MM.1S (cell line): Measurements from ENCODE around the gene PPA1.

Source experiments
- DNase-seq: peaks from one replicate; pipeline ENCODE4 v3.0.0-alpha.2; 2015
- H2AFZ ChIP-seq: fragments of 300-600 bp; sonication (generic); 2 replicates; pipeline ENCODE4 v1.6.0; 2016; ENCODE audit warnings: antibody characterized with exemption, low read length
- H3F3A ChIP-seq: fragments of 300-600 bp; sonication (generic); 2 replicates; pipeline ENCODE4 v1.6.1; 2016; ENCODE audit warnings: mild to moderate bottlenecking, antibody characterized with exemption, low read length, moderate library complexity, mixed read lengths; ENCODE audit not compliant: insufficient read depth
- H3K27ac ChIP-seq: fragments of 300-600 bp; sonication (generic); 2 replicates; pipeline ENCODE4 v1.5.1; 2016; ENCODE audit warnings: mild to moderate bottlenecking, low read length
- H3K27me3 ChIP-seq: fragments of 300-600 bp; sonication (generic); replicated peaks from 2 replicates; pipeline ENCODE4 v1.6.0; 2016; ENCODE audit warnings: low read length; ENCODE audit not compliant: insufficient read depth
- H3K36me3 ChIP-seq: fragments of 300-600 bp; sonication (generic); replicated peaks from 2 replicates; pipeline ENCODE4 v1.6.1; 2016; ENCODE audit warnings: mild to moderate bottlenecking, low read length, mixed read lengths; ENCODE audit not compliant: insufficient read depth
- H3K4me1 ChIP-seq: fragments of 300-600 bp; sonication (generic); 2 replicates; pipeline ENCODE4 v1.6.1; 2016; ENCODE audit warnings: low read length, mixed read lengths
- H3K4me2 ChIP-seq: fragments of 300-600 bp; sonication (generic); 2 replicates; pipeline ENCODE4 v1.6.0; 2016; ENCODE audit warnings: low read depth, low read length
- H3K4me3 ChIP-seq: fragments of 300-600 bp; sonication (generic); 2 replicates; pipeline ENCODE4 v1.5.1; 2016; ENCODE audit warnings: low read length, mixed read lengths
- H3K79me2 ChIP-seq: fragments of 300-600 bp; sonication (generic); 2 replicates; pipeline ENCODE4 v1.6.1; 2016; ENCODE audit warnings: mixed run types, low read length, mixed read lengths
- H3K9ac ChIP-seq: fragments of 300-600 bp; sonication (generic); 2 replicates; pipeline ENCODE4 v1.6.1; 2016; ENCODE audit warnings: low read length, mixed read lengths
- H3K9me2 ChIP-seq: fragments of 300-600 bp; sonication (generic); replicated peaks from 2 replicates; pipeline ENCODE4 v1.6.1; 2016; ENCODE audit warnings: mild to moderate bottlenecking, low read length, mixed read lengths; ENCODE audit not compliant: insufficient read depth
- H3K9me3 ChIP-seq: fragments of 300-600 bp; sonication (generic); replicated peaks from 2 replicates; pipeline ENCODE4 v1.6.1; 2016; ENCODE audit warnings: mild to moderate bottlenecking, low read length, mixed read lengths; ENCODE audit not compliant: insufficient read depth
- H4K20me1 ChIP-seq: fragments of 300-600 bp; sonication (generic); 2 replicates; pipeline ENCODE4 v1.6.1; 2016; ENCODE audit warnings: mild to moderate bottlenecking, low read length, moderate library complexity, mixed read lengths; ENCODE audit not compliant: insufficient read depth
- CTCF ChIP-seq: fragments of 300-600 bp; sonication (generic); IDR thresholded peaks from 2 replicates; pipeline ENCODE4 v1.5.1; 2016; ENCODE audit warnings: antibody characterized with exemption, low read length, mixed read lengths
- EZH2 ChIP-seq: fragments of 300-600 bp; sonication (generic); optimal IDR thresholded peaks from 2 replicates; pipeline ENCODE3; 2017; ENCODE audit warnings: low read depth, mild to moderate bottlenecking, antibody characterized with exemption, low read length, mixed read lengths
- EZH2phosphoT487 ChIP-seq: fragments of 300-600 bp; sonication (generic); IDR thresholded peaks from 2 replicates; pipeline ENCODE4 v1.6.1; 2018; ENCODE audit warnings: antibody characterized with exemption, low read length

The PPA1 gene

GRCh38 chr10:70176441-70176840 lies 56.8 kb downstream of the PPA1 start:
- no peak for DNase-seq
- Histone ChIP-seq H3K9me2 (no peaks in the 10 kb centered on the region), H3K9ac (no peak overlapping the region), H4K20me1 (no peaks in the 10 kb centered on the region), H3K4me2 (no peak overlapping the region), H3K27me3 (no peaks in the 10 kb centered on the region), H3K27ac (no peak overlapping the region), H3K4me3 (no peak overlapping the region), H3K79me2 (no peaks in the 10 kb centered on the region), H2AFZ (no peak overlapping the region), H3K9me3 (no peaks in the 10 kb centered on the region), H3K36me3 (no peaks in the 10 kb centered on the region), H3K4me1 (peaks cover 8% of the 10 kb centered on the region; the same call in 1 of the 2 replicates), H3F3A (peaks cover 8% of the 10 kb centered on the region; the same call in 1 of the 2 replicates)
- TF ChIP-seq CTCF = no peak
- TF ChIP-seq EZH2phosphoT487 = no peak
- TF ChIP-seq EZH2 = no peak

- no peaks in the 10 kb centered on the region for H3K9me3 ChIP-seq
- H3K27me3 ChIP-seq = no peaks in the 10 kb centered on the region
- no peak overlapping the region for H2AFZ ChIP-seq
- H3K4me2 ChIP-seq = no peak overlapping the region
- no peaks in the 10 kb centered on the region for H3K79me2 ChIP-seq
- H3K4me1 ChIP-seq = peaks cover 8% of the 10 kb centered on the region
- H3K9ac ChIP-seq = no peak overlapping the region
- no peaks in the 10 kb centered on the region for H3K9me2 ChIP-seq
- H3F3A ChIP-seq = peaks cover 8% of the 10 kb centered on the region; the same call in 1 of the 2 replicates
- TF ChIP-seq EZH2phosphoT487 = no peak
- no peak for TF ChIP-seq EZH2
- TF ChIP-seq CTCF = no peak
- no peaks in the 10 kb centered on the region for H3K36me3 ChIP-seq
- H3K27ac ChIP-seq = no peak overlapping the region
- H3K4me3 ChIP-seq = no peak overlapping the region
- no peak for DNase-seq
- no peaks in the 10 kb centered on the region for H4K20me1 ChIP-seq
Observed at GRCh38 chr10:70175516-70175915, 57.7 kb downstream of the PPA1 start.

GRCh38 chr10:70174058-70174741 lies 59.0 kb downstream of the PPA1 start:
- DNase-seq = peak; percentile 72

More at GRCh38 chr10:70174058-70174741, 59.0 kb downstream of the PPA1 start:
- Histone ChIP-seq H3F3A (peaks cover 8% of the 10 kb centered on the region; the same call in 1 of the 2 replicates), H3K27me3 (no peaks in the 10 kb centered on the region), H3K4me1 (peaks cover 10% of the 10 kb centered on the region), H3K4me2 (peak overlapping the region; percentile 57), H2AFZ (peak overlapping the region; percentile 45), H3K4me3 (no peak overlapping the region), H3K36me3 (no peaks in the 10 kb centered on the region), H4K20me1 (no peaks in the 10 kb centered on the region), H3K27ac (peak overlapping the region; percentile 41; the same call in 1 of the 2 replicates), H3K9me3 (no peaks in the 10 kb centered on the region), H3K79me2 (peaks cover 12% of the 10 kb centered on the region), H3K9ac (no peak overlapping the region), H3K9me2 (no peaks in the 10 kb centered on the region)
- TF ChIP-seq EZH2 (no peak), EZH2phosphoT487 (no peak), CTCF (no peak)
